SK-N-SH (cell line): ENCODE measurements around the gene DDX25.

Experiments
- EZH2phosphoT487 ChIP-seq: fragments of 200-600 bp; sonication (generic); IDR thresholded peaks from 2 replicates; pipeline ENCODE4 v1.6.1; 2017; ENCODE audit warnings: low read depth, mixed run types, mild to moderate bottlenecking, antibody characterized with exemption, moderate library complexity, borderline replicate concordance
- JUND ChIP-seq: IDR thresholded peaks from 2 replicates; pipeline ENCODE4 v1.4.0; 2012
- POLR2AphosphoS5 ChIP-seq: IDR thresholded peaks from 2 replicates; pipeline ENCODE4 v1.6.1; 2012; ENCODE audit warnings: low read depth, low read length
- RAD21 ChIP-seq: IDR thresholded peaks from 2 replicates; pipeline ENCODE4 v1.6.1; 2012; ENCODE audit warnings: mild to moderate bottlenecking, low read length
- TF ChIP-seq, protein P1 (sequence below): fragments of 200-600 bp; sonication (generic); IDR thresholded peaks from 2 replicates; pipeline ENCODE4 v1.6.1; 2017; ENCODE audit warnings: antibody characterized with exemption, mild to moderate bottlenecking, moderate library complexity

DNA sequence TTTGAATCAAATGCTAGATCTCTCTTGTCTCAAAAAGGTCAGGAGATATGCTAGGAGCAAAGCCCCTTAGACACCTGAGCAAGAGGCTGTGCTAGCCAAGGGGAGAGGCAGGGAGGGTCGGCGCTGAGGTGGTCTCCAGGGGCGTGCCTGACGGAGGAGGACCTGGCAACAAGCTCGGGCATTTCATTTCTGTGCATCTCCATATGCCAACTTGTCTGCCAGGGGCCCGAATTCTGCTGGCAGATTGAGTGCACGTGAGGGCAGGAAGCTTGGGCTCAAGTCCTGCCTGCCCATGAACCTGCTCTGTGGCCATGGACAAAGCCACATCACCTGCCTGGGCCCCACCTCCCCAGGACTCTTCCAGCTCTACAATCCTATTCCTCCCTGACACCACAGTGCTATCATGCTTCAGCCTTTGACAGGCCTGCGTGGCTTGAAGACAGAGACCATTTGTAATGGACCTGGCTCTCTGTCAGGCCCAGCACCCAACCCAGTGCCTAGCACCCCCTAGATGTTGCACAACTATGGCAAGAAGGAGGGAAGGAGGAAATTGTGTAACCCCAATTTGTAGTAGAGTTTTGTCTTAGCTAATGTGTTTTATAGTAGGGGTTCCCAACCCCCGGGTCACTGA lies 25.3 kb downstream of the DDX25 start:
- TF ChIP-seq JUND (no peak), EZH2phosphoT487 (no peak), POLR2AphosphoS5 (no peak), RAD21 (no peak)
- TF ChIP-seq, protein P1, sequence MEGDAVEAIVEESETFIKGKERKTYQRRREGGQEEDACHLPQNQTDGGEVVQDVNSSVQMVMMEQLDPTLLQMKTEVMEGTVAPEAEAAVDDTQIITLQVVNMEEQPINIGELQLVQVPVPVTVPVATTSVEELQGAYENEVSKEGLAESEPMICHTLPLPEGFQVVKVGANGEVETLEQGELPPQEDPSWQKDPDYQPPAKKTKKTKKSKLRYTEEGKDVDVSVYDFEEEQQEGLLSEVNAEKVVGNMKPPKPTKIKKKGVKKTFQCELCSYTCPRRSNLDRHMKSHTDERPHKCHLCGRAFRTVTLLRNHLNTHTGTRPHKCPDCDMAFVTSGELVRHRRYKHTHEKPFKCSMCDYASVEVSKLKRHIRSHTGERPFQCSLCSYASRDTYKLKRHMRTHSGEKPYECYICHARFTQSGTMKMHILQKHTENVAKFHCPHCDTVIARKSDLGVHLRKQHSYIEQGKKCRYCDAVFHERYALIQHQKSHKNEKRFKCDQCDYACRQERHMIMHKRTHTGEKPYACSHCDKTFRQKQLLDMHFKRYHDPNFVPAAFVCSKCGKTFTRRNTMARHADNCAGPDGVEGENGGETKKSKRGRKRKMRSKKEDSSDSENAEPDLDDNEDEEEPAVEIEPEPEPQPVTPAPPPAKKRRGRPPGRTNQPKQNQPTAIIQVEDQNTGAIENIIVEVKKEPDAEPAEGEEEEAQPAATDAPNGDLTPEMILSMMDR: no peak
